HEK293 (cell line): Measurements from ENCODE around the gene MALRD1.

Experiments
- CTCF ChIA-PET: fragments of 350-600 bp; formaldehyde crosslinking; extraction: SDS; loops from one replicate; lab custom pipeline; 2021; ENCODE audit warnings: antibody characterized with exemption; lab: Yijun Ruan, JAX
- POLR2A ChIA-PET: fragments of 300-600 bp; formaldehyde crosslinking; extraction: SDS; loops from one replicate; lab custom pipeline; 2020; ENCODE audit warnings: antibody characterized with exemption, inconsistent platforms; lab: Yijun Ruan, JAX
- H3K27ac ChIP-seq: fragments of 200-500 bp; sonication (Bioruptor generic); 2 replicates; pipeline ENCODE4 v1.5.1; 2014; ENCODE audit warnings: low read depth, low read length, control low read depth, inconsistent platforms; ENCODE audit errors: extremely low read depth
- H3K36me3 ChIP-seq, 2 experiments: fragments of 200-500 bp in 1 of 2; sonication (Bioruptor generic) in 1 of 2; 1 replicate in 1 of 2; 2 replicates in 1 of 2; pipeline ENCODE4 v1.5.1; 2014 to 2017; ENCODE audit warnings: inconsistent platforms in 2 of 2, low read length in 2 of 2; ENCODE audit not compliant: control insufficient read depth in 2 of 2, insufficient read depth in 1 of 2
- H3K4me1 ChIP-seq: fragments of 200-500 bp; sonication (Bioruptor generic); 2 replicates; pipeline ENCODE4 v1.5.1; 2014; ENCODE audit warnings: mild to moderate bottlenecking, low read length, inconsistent platforms; ENCODE audit not compliant: control insufficient read depth, insufficient read depth
- H3K4me3 ChIP-seq: 2 replicates; pipeline ENCODE4 v1.5.1; 2011; ENCODE audit warnings: low read depth, mild to moderate bottlenecking, control low read depth, low read length, moderate library complexity
- H3K9me3 ChIP-seq: fragments of 200-500 bp; sonication (Bioruptor generic); 2 replicates; pipeline ENCODE4 v1.5.1; 2014; ENCODE audit warnings: low read depth, low read length, inconsistent platforms; ENCODE audit not compliant: control insufficient read depth, insufficient read depth
- EGR2 ChIP-seq: fragments of 450-650 bp; formaldehyde crosslinking; IDR thresholded peaks from 2 replicates; pipeline ENCODE4 v1.5.1; 2016; ENCODE audit warnings: low read depth, missing biosample characterization, missing genetic modification characterization
- KLF16 ChIP-seq: fragments of 450-650 bp; formaldehyde crosslinking; IDR thresholded peaks from 2 replicates; pipeline ENCODE4 v1.5.1; 2017; ENCODE audit warnings: missing biosample characterization, missing genetic modification characterization
- PRDM1 ChIP-seq: fragments of 450-650 bp; formaldehyde crosslinking; IDR thresholded peaks from 2 replicates; pipeline ENCODE4; 2016; ENCODE audit warnings: missing biosample characterization, missing genetic modification characterization
- SP2 ChIP-seq: fragments of 450-650 bp; formaldehyde crosslinking; IDR thresholded peaks from 2 replicates; pipeline ENCODE4 v1.5.1; 2016; ENCODE audit warnings: missing biosample characterization, missing genetic modification characterization
- TCF7L2 ChIP-seq: IDR thresholded peaks from 2 replicates; pipeline ENCODE4 v1.6.1; 2011; ENCODE audit warnings: low read depth, mild to moderate bottlenecking, inconsistent platforms, low read length, moderate library complexity, borderline replicate concordance
- YY1 ChIP-seq: fragments of 450-650 bp; formaldehyde crosslinking; IDR thresholded peaks from 2 replicates; pipeline ENCODE4 v1.5.1; 2018; ENCODE audit warnings: missing biosample characterization, missing genetic modification characterization
- YY2 ChIP-seq: fragments of 450-650 bp; formaldehyde crosslinking; IDR thresholded peaks from 2 replicates; pipeline ENCODE4 v1.5.1; 2016; ENCODE audit warnings: missing biosample characterization, missing genetic modification characterization
- ZBTB49 ChIP-seq: fragments of 450-650 bp; formaldehyde crosslinking; IDR thresholded peaks from 2 replicates; pipeline ENCODE4 v1.5.1; 2016; ENCODE audit warnings: missing biosample characterization, missing genetic modification characterization, low read depth
- ZNF221 ChIP-seq: fragments of 450-650 bp; formaldehyde crosslinking; IDR thresholded peaks from 2 replicates; pipeline ENCODE4 v1.5.1; 2017; ENCODE audit warnings: missing biosample characterization, missing genetic modification characterization, borderline replicate concordance
- ZNF24 ChIP-seq: fragments of 450-650 bp; formaldehyde crosslinking; IDR thresholded peaks from 2 replicates; pipeline ENCODE4 v1.5.1; 2016; ENCODE audit warnings: missing biosample characterization, missing genetic modification characterization
- ZNF302 ChIP-seq: fragments of 450-650 bp; formaldehyde crosslinking; IDR thresholded peaks from 2 replicates; pipeline ENCODE4 v1.5.1; 2016; ENCODE audit warnings: missing biosample characterization, missing genetic modification characterization, low read depth
- ZNF473 ChIP-seq: fragments of 450-650 bp; formaldehyde crosslinking; IDR thresholded peaks from 2 replicates; pipeline ENCODE4 v1.5.1; 2017; ENCODE audit warnings: missing biosample characterization, missing genetic modification characterization
- ZNF514 ChIP-seq: fragments of 450-650 bp; formaldehyde crosslinking; IDR thresholded peaks from 2 replicates; pipeline ENCODE4 v1.5.1; 2016; ENCODE audit warnings: missing biosample characterization, missing genetic modification characterization
- ZNF518A ChIP-seq: fragments of 450-650 bp; formaldehyde crosslinking; conservative IDR thresholded peaks from 2 replicates; pipeline ENCODE4 v1.5.1; 2016; ENCODE audit warnings: low read depth, missing biosample characterization, missing genetic modification characterization
- ZNF529 ChIP-seq: fragments of 450-650 bp; formaldehyde crosslinking; IDR thresholded peaks from 2 replicates; pipeline ENCODE4 v1.5.1; 2017; ENCODE audit warnings: missing genetic modification characterization, missing biosample characterization; ENCODE audit not compliant: insufficient replicate concordance
- ZNF549 ChIP-seq: fragments of 450-650 bp; IDR thresholded peaks from 2 replicates; pipeline ENCODE4 v1.5.1; 2018; ENCODE audit warnings: missing biosample characterization, missing genetic modification characterization, mild to moderate bottlenecking, inconsistent platforms, moderate library complexity
- ZNF561 ChIP-seq: fragments of 450-650 bp; IDR thresholded peaks from 2 replicates; pipeline ENCODE4 v1.5.1; 2018; ENCODE audit warnings: missing biosample characterization, missing genetic modification characterization, borderline replicate concordance
- ZNF626 ChIP-seq: fragments of 450-650 bp; sonication (Bioruptor Pico); formaldehyde crosslinking; IDR thresholded peaks from 2 replicates; pipeline ENCODE4 v1.5.1; 2018; ENCODE audit warnings: missing biosample characterization, missing genetic modification characterization, inconsistent platforms
- ZNF654 ChIP-seq: fragments of 450-650 bp; formaldehyde crosslinking; IDR thresholded peaks from 2 replicates; pipeline ENCODE4 v1.5.1; 2016; ENCODE audit warnings: low read depth, missing biosample characterization, missing genetic modification characterization
- ZNF704 ChIP-seq: fragments of 450-650 bp; formaldehyde crosslinking; IDR thresholded peaks from 2 replicates; pipeline ENCODE4 v1.5.1; 2016; ENCODE audit warnings: missing biosample characterization, missing genetic modification characterization
- ZNF768 ChIP-seq: fragments of 450-650 bp; formaldehyde crosslinking; IDR thresholded peaks from 2 replicates; pipeline ENCODE4 v1.5.1; 2018; ENCODE audit warnings: missing biosample characterization, mild to moderate bottlenecking, missing genetic modification characterization
- ZNF776 ChIP-seq: fragments of 450-650 bp; formaldehyde crosslinking; IDR thresholded peaks from 2 replicates; pipeline ENCODE4 v1.5.0; 2017; ENCODE audit warnings: missing biosample characterization, missing genetic modification characterization, borderline replicate concordance
- ZNF785 ChIP-seq: fragments of 450-650 bp; formaldehyde crosslinking; IDR thresholded peaks from 2 replicates; pipeline ENCODE4 v1.5.1; 2016; ENCODE audit warnings: missing biosample characterization, missing genetic modification characterization

MALRD1 gene

GRCh38 chr10:19710600-19710999, 662.0 kb downstream of the MALRD1 start:
- no peaks in the 10 kb centered on the region for H3K9me3 ChIP-seq
- no peak overlapping the region for H3K27ac ChIP-seq
- ChIA-PET POLR2A (no interaction called here), CTCF (no interaction called here)
- no peaks in the 10 kb centered on the region for H3K36me3 ChIP-seq
- H3K4me1 ChIP-seq: no peaks in the 10 kb centered on the region
- no peak overlapping the region for H3K4me3 ChIP-seq
- TF ChIP-seq SP2 (no peak), ZNF785 (tag by site-specific recombination) (no peak), PRDM1 (tag by site-specific recombination) (no peak), ZNF221 (tag by site-specific recombination) (no peak), ZNF518A (tag by site-specific recombination) (no peak), ZNF302 (no peak), EGR2 (tag by site-specific recombination) (no peak), ZNF514 (tag by site-specific recombination) (no peak), ZNF549 (tag by site-specific recombination) (no peak), TCF7L2 (no peak), ZNF473 (tag by site-specific recombination) (no peak)

GRCh38 chr10:19713159-19713558, 664.6 kb downstream of the MALRD1 start:
- H3K4me3 ChIP-seq: no peak overlapping the region
- ChIA-PET POLR2A (no interaction called here), CTCF (no interaction called here)
- H3K9me3 ChIP-seq: no peaks in the 10 kb centered on the region
- no peaks in the 10 kb centered on the region for H3K4me1 ChIP-seq
- TF ChIP-seq YY1 (tag by site-specific recombination) (no peak), KLF16 (tag by site-specific recombination) (no peak), ZNF768 (no peak), ZNF626 (tag by site-specific recombination) (no peak), ZNF776 (tag by site-specific recombination) (no peak), ZNF529 (tag by site-specific recombination) (no peak), ZNF24 (tag by site-specific recombination) (no peak)
- H3K27ac ChIP-seq: no peak overlapping the region
- no peaks in the 10 kb centered on the region for H3K36me3 ChIP-seq

GRCh38 chr10:19713800-19714525, 665.4 kb downstream of the MALRD1 start:
- CTCF ChIA-PET: no interaction called here
- Histone ChIP-seq H3K36me3 (no peaks in the 10 kb centered on the region), H3K9me3 (no peaks in the 10 kb centered on the region), H3K4me3 (no peak overlapping the region), H3K4me1 (no peaks in the 10 kb centered on the region; the same call in 1 of the 2 replicates), H3K27ac (no peak overlapping the region)
- TF ChIP-seq ZBTB49 (tag by site-specific recombination): no peak
- no peak for TF ChIP-seq YY2 (tag by site-specific recombination)
- 0 out of 2 replicates have a peak, but pooled peaks have one; percentile 6 for TF ChIP-seq ZNF654
- no peak for TF ChIP-seq ZNF704 (tag by site-specific recombination)
- TF ChIP-seq ZNF561: no peak
- POLR2A ChIA-PET: no interaction called here
